Stomach (tissue), 9 donors: ENCODE results near the gene STK33. TPM values are rescaled to one million over a fixed set of nuclear protein-coding genes. Genes with fewer than 3 reads are reported as not detected.
A peak's percentile ranks its signal among the peaks of the same experiment; 100 is the strongest.

Experiments used
- DNase-seq, 2 donors: peaks; one replicate each; pipeline versions ENCODE4 v3.0.0 to v3.0.0-alpha.2; 2013 to 2019
- H3K27ac ChIP-seq, 5 donors: fragments of 200-600 bp in 4 of 5; sonication (generic) in 4 of 5; one replicate each; pipeline ENCODE4 v1.5.1; 2013 to 2019; ENCODE audit warnings: mild to moderate bottlenecking in 1 of 5, moderate library complexity in 1 of 5
- H3K27me3 ChIP-seq, 3 donors: fragments of 200-600 bp; sonication (generic); one replicate each; pipeline ENCODE4 v1.5.1; 2017 to 2019; ENCODE audit warnings: mixed run types in 1 of 3
- H3K36me3 ChIP-seq, 4 donors: fragments of 200-600 bp; sonication (generic); 1 replicate in 3 of 4; 2 replicates in 1 of 4; pipeline ENCODE4 v1.5.1; 2016 to 2019
- H3K4me1 ChIP-seq, 4 donors: fragments of 200-600 bp; sonication (generic); one replicate each; pipeline ENCODE4 v1.5.1; 2016 to 2019
- H3K4me3 ChIP-seq, 4 donors: fragments of 200-600 bp; sonication (generic) in 3 of 4; one replicate each; pipeline ENCODE4 v1.5.1; 2016 to 2019; ENCODE audit warnings: mild to moderate bottlenecking in 1 of 4
- H3K9me3 ChIP-seq, 4 donors: fragments of 200-600 bp; sonication (generic); one replicate each; pipeline ENCODE4 v1.5.1; 2016 to 2019
- CTCF ChIP-seq, 7 experiments: fragments of 450-650 bp in 4 of 7; fragments of 200-600 bp in 3 of 7; sonication (generic) in 3 of 7; IDR thresholded peaks; one replicate each; pipeline ENCODE4 v1.5.1; 2016 to 2019; ENCODE audit warnings: antibody characterized with exemption in 7 of 7, control low read depth in 2 of 7, mild to moderate bottlenecking in 1 of 7
- EP300 ChIP-seq: sonication (generic); formaldehyde crosslinking; IDR thresholded peaks from one replicate; pipeline ENCODE4 v1.6.1; 2017; ENCODE audit warnings: antibody characterized with exemption
- POLR2A ChIP-seq, 4 donors: fragments of 450-650 bp; IDR thresholded peaks; one replicate each; pipeline ENCODE4 v1.6.1; 2016; ENCODE audit warnings: antibody characterized with exemption in 4 of 4, control low read depth in 2 of 4, mild to moderate bottlenecking in 1 of 4, moderate library complexity in 1 of 4
- POLR2AphosphoS5 ChIP-seq, 3 donors: sonication (generic); formaldehyde crosslinking; IDR thresholded peaks; one replicate each; pipeline ENCODE4 v1.6.1; 2016; ENCODE audit warnings: antibody characterized with exemption in 3 of 3
- WGBS, 5 donors: extraction: QIAGEN DNeasy Blood & Tissue Kit in 3 of 5; methylation state at CpG; one replicate each; pipeline versions ENCODE4 v1.1.5 to v1.1.7; 2013 to 2018; 5-methylcytosine and 5-hydroxymethylcytosine counted together
- intact Hi-C: fragments of 100-400 bp; cut with DNase I; formaldehyde crosslinking; loops from one replicate; pipeline ENCODE4 v1.15.1; 2023; ENCODE audit warnings: low total_unique reads
- polyA plus RNA-seq, 3 donors: library from polyadenylated mRNA; stranded (reverse); fragments of 200-250 nt; gene quantifications; one replicate each; pipeline ENCODE4 v1.2.3, GENCODE V29; 2013
- total RNA-seq, 5 donors: library from RNA; depleted of rRNA; stranded (reverse); fragments of >200 nt; gene quantifications; one replicate each; pipeline versions ENCODE4 v1.1.0 to v1.2.3, GENCODE V29; 2014 to 2016
- donor health status: healthy with polysubstance abuse.
- donor health status: Bipolar disorder and iron deficiency.
- donor health status: healthy.

STK33 gene
- total and polyA plus RNA-seq, 8 donors: 3.1 to 21.3 (median 10.9) TPM; not detected in 1

GRCh38 chr11:8564526-8564925, 29.5 kb downstream of the STK33 start:
- Histone ChIP-seq H3K27ac (no peak overlapping the region), H3K4me3 (no peak overlapping the region), H3K4me1 (no peaks in the 10 kb centered on the region), H3K9me3 (peaks cover 0 to 10% (median 4%) of the 10 kb centered on the region in 4 donors), H3K27me3 (no peaks in the 10 kb centered on the region), H3K36me3 (no peaks in the 10 kb centered on the region)
- intact Hi-C loops: no loop called here
- TF ChIP-seq CTCF (IDR thresholded peaks at IDR 0.05) (no peak), POLR2A (IDR thresholded peaks at IDR 0.05) (no peak), POLR2AphosphoS5 (IDR thresholded peaks at IDR 0.05) (no peak), EP300 (no peak)
- WGBS, 5 donors: 65 to 82% (median 74%) methylated on average over 2 of the region's 2 CpGs
- DNase-seq: no peak

- intact Hi-C loops: no loop called here
- TF ChIP-seq EP300 (no peak), POLR2A (IDR thresholded peaks at IDR 0.05) (no peak), CTCF (IDR thresholded peaks at IDR 0.05) (no peak), POLR2AphosphoS5 (IDR thresholded peaks at IDR 0.05) (no peak)
- WGBS, 5 donors: 88 to 92% (median 91%) methylated on average over 3 of the region's 3 CpGs
- H3K36me3 ChIP-seq: no peaks in the 10 kb centered on the region
- H3K9me3 ChIP-seq: peaks cover 0 to 10% (median 4%) of the 10 kb centered on the region in 4 donors
- no peak overlapping the region for H3K4me3 ChIP-seq
- H3K27me3 ChIP-seq: no peaks in the 10 kb centered on the region
- no peak for DNase-seq
- no peaks in the 10 kb centered on the region for H3K4me1 ChIP-seq
- H3K27ac ChIP-seq: no peak overlapping the region
Measured at GRCh38 chr11:8561461-8561860, 32.6 kb downstream of the STK33 start.

GRCh38 chr11:8558436-8558835, 35.6 kb downstream of the STK33 start:
- no peaks in the 10 kb centered on the region for H3K27me3 ChIP-seq
- peaks cover 0 to 10% (median 4%) of the 10 kb centered on the region in 4 donors for H3K9me3 ChIP-seq
- no peak overlapping the region for H3K27ac ChIP-seq
- TF ChIP-seq POLR2AphosphoS5 (IDR thresholded peaks at IDR 0.05) (no peak), CTCF (IDR thresholded peaks at IDR 0.05) (no peak), EP300 (no peak), POLR2A (IDR thresholded peaks at IDR 0.05) (no peak)
- H3K36me3 ChIP-seq: no peaks in the 10 kb centered on the region
- no peak overlapping the region for H3K4me3 ChIP-seq
- intact Hi-C loops: no loop called here
- 56 to 76% (median 68%) methylated on average over 4 of the region's 4 CpGs for WGBS, 5 donors
- no peak for DNase-seq
- H3K4me1 ChIP-seq: no peaks in the 10 kb centered on the region

- no peak for TF ChIP-seq POLR2AphosphoS5 (IDR thresholded peaks at IDR 0.05)
- no peak for TF ChIP-seq CTCF (IDR thresholded peaks at IDR 0.05)
- TF ChIP-seq POLR2A (IDR thresholded peaks at IDR 0.05): no peak
- no peak for TF ChIP-seq EP300
- intact Hi-C loops: no loop called here
- Histone ChIP-seq H3K27ac (no peak overlapping the region), H3K4me1 (no peaks in the 10 kb centered on the region), H3K9me3 (peaks cover 0 to 6% (median 0%) of the 10 kb centered on the region in 4 donors), H3K27me3 (no peaks in the 10 kb centered on the region), H3K4me3 (no peak overlapping the region), H3K36me3 (no peaks in the 10 kb centered on the region)
- peak in 1 of 2 donors; percentile 40 for DNase-seq
- WGBS, 5 donors: 47 to 60% (median 51%) methylated on average over 4 of the region's 4 CpGs
Measured at GRCh38 chr11:8545698-8546366, 48.2 kb downstream of the STK33 start.
